Large intestine (tissue), 1 donor: Measurements from ENCODE around the gene ZNHIT1. TPM values are rescaled to one million over a fixed set of nuclear protein-coding genes. Genes with fewer than 3 reads are reported as not detected.

Experiments
- polyA plus RNA-seq: library from polyadenylated mRNA; unstranded; fragments of 120-200 nt; gene quantifications from one replicate; pipeline ENCODE4 v1.2.1, GENCODE V29; 2013

The ZNHIT1 gene
- polyA plus RNA-seq, 1 donor = 60.9 TPM

Other genes with a start within 250 kb of the ZNHIT1 start
- gene MUC12, start 248.6 kb upstream of the ZNHIT1 start, polyA plus RNA-seq = 3.3 TPM
- 139 TPM for gene MUC17, start 198.1 kb upstream of the ZNHIT1 start, polyA plus RNA-seq
- gene TRIM56, start 132.7 kb upstream of the ZNHIT1 start, polyA plus RNA-seq = 25.6 TPM
- 1.7 TPM for gene SERPINE1, start 91.1 kb upstream of the ZNHIT1 start, polyA plus RNA-seq
- 56.4 TPM for gene AP1S1, start 63.7 kb upstream of the ZNHIT1 start, polyA plus RNA-seq
- gene VGF, start 52.6 kb upstream of the ZNHIT1 start, polyA plus RNA-seq = 0.51 TPM
- gene NAT16, start 37.9 kb upstream of the ZNHIT1 start, polyA plus RNA-seq = 0.21 TPM
- gene MOGAT3, start 17.1 kb upstream of the ZNHIT1 start, polyA plus RNA-seq = 72.1 TPM
- 52.4 TPM for gene PLOD3, start 584 bp upstream of the ZNHIT1 start, polyA plus RNA-seq
- 115 TPM for gene CLDN15, start 19.6 kb downstream of the ZNHIT1 start, polyA plus RNA-seq
- gene FIS1, start 26.9 kb downstream of the ZNHIT1 start, polyA plus RNA-seq = 142 TPM
- gene IFT22, start 103.6 kb downstream of the ZNHIT1 start, polyA plus RNA-seq = 21.6 TPM
- gene COL26A1, start 144.7 kb downstream of the ZNHIT1 start, polyA plus RNA-seq = 1.0 TPM